SK-N-SH (cell line): Measurements from ENCODE around the gene SECISBP2L. TPM values are rescaled to one million over a fixed set of nuclear protein-coding genes. Genes with fewer than 3 reads are reported as not detected.

Experiments used
- CTCF ChIA-PET: fragments of 300-600, 350-600 bp; formaldehyde crosslinking; extraction: SDS; loops from one replicate; lab custom pipeline; 2021; lab: Yijun Ruan, JAX
- POLR2A ChIA-PET: fragments of 350-600 bp; sonication (Branson Sonifier 250); formaldehyde crosslinking; extraction: SDS; loops from one replicate; lab custom pipeline; 2020; ENCODE audit warnings: antibody characterized with exemption, inconsistent platforms; lab: Yijun Ruan, JAX
- DNase-seq: peaks from one replicate; pipeline ENCODE4 v3.0.0; 2012
- H2AFZ ChIP-seq: fragments of 200-600 bp; sonication (generic); 2 replicates; pipeline ENCODE4 v1.8.1; 2016; ENCODE audit warnings: antibody characterized with exemption, mild to moderate bottlenecking, low read depth
- H3F3A ChIP-seq: fragments of 200-600 bp; sonication (generic); replicated peaks from 2 replicates; pipeline ENCODE3; 2016; ENCODE audit warnings: antibody characterized with exemption, mild to moderate bottlenecking; ENCODE audit not compliant: insufficient read depth
- H3K27ac ChIP-seq, 2 experiments: fragments of 200-500 bp in 1 of 2; fragments of 200-600 bp in 1 of 2; sonication (Bioruptor generic) in 1 of 2; sonication (generic), shearing (Covaris generic) in 1 of 2; 2 replicates each; pipeline versions ENCODE4 v1.5.1 to v1.6.1; 2014 to 2016; ENCODE audit warnings: low read depth in 2 of 2, inconsistent platforms in 1 of 2, low read length in 1 of 2, mild to moderate bottlenecking in 1 of 2, mixed read lengths in 1 of 2
- H3K27me3 ChIP-seq: fragments of 200-600 bp; sonication (generic), shearing (Covaris generic); 2 replicates; pipeline ENCODE4 v1.6.1; 2016; ENCODE audit warnings: mixed run types; ENCODE audit not compliant: insufficient read depth
- H3K36me3 ChIP-seq, 2 experiments: fragments of 200-500 bp in 1 of 2; fragments of 200-600 bp in 1 of 2; sonication (Bioruptor generic) in 1 of 2; sonication (generic) in 1 of 2; replicated peaks in 1 of 2; 2 replicates each; pipeline versions ENCODE3 to v1.5.1; 2014 to 2016; ENCODE audit warnings: low read length in 1 of 2, mild to moderate bottlenecking in 1 of 2; ENCODE audit not compliant: insufficient read depth in 2 of 2, control insufficient read depth in 1 of 2
- H3K4me1 ChIP-seq, 2 experiments: fragments of 200-500 bp in 1 of 2; fragments of 200-600 bp in 1 of 2; sonication (Bioruptor generic) in 1 of 2; sonication (generic), shearing (Covaris generic) in 1 of 2; 2 replicates each; pipeline versions ENCODE4 v1.5.1 to v1.6.1; 2014 to 2016; ENCODE audit warnings: low read depth in 1 of 2, low read length in 1 of 2, mixed run types in 1 of 2; ENCODE audit not compliant: insufficient read depth in 2 of 2, control insufficient read depth in 1 of 2
- H3K4me2 ChIP-seq: fragments of 200-600 bp; sonication (generic), shearing (Covaris generic); 2 replicates; pipeline ENCODE4 v1.6.1; 2017; ENCODE audit warnings: mixed run types
- H3K4me3 ChIP-seq, 2 experiments: fragments of 200-500 bp in 1 of 2; fragments of 200-600 bp in 1 of 2; sonication (Bioruptor generic) in 1 of 2; sonication (generic), shearing (Covaris generic) in 1 of 2; 2 replicates each; pipeline versions ENCODE4 v1.5.1 to v1.8.1; 2014 to 2016; ENCODE audit warnings: low read depth in 2 of 2, inconsistent platforms in 1 of 2, low read length in 1 of 2, mild to moderate bottlenecking in 1 of 2, mixed read lengths in 1 of 2, moderate library complexity in 1 of 2
- H3K79me2 ChIP-seq: fragments of 200-600 bp; sonication (generic); 2 replicates; pipeline ENCODE4 v1.8.1; 2017; ENCODE audit warnings: mild to moderate bottlenecking; ENCODE audit not compliant: insufficient read depth
- H3K9ac ChIP-seq: fragments of 200-600 bp; sonication (generic); 2 replicates; pipeline ENCODE4 v1.6.1; 2017; ENCODE audit warnings: mixed run types
- H3K9me2 ChIP-seq: fragments of 200-600 bp; sonication (generic); 2 replicates; pipeline ENCODE4 v1.6.1; 2017; ENCODE audit warnings: mixed run types
- H3K9me3 ChIP-seq: fragments of 200-600 bp; sonication (generic); 2 replicates; pipeline ENCODE4 v1.6.1; 2017; ENCODE audit warnings: mixed run types, mild to moderate bottlenecking, moderate library complexity
- H4K20me1 ChIP-seq: fragments of 200-600 bp; sonication (generic); 2 replicates; pipeline ENCODE4 v1.6.1; 2017; ENCODE audit warnings: mild to moderate bottlenecking, mixed run types; ENCODE audit not compliant: insufficient read depth
- CTCF ChIP-seq: fragments of 200-600 bp; sonication (generic); IDR thresholded peaks from 2 replicates; pipeline ENCODE4 v1.6.1; 2017; ENCODE audit warnings: antibody characterized with exemption, mild to moderate bottlenecking, moderate library complexity
- ELF1 ChIP-seq: IDR thresholded peaks from 2 replicates; pipeline ENCODE4 v1.4.0; 2012
- EZH2phosphoT487 ChIP-seq: fragments of 200-600 bp; sonication (generic); IDR thresholded peaks from 2 replicates; pipeline ENCODE4 v1.6.1; 2017; ENCODE audit warnings: low read depth, mixed run types, mild to moderate bottlenecking, antibody characterized with exemption, moderate library complexity, borderline replicate concordance
- MEF2A ChIP-seq: IDR thresholded peaks from 2 replicates; pipeline ENCODE4 v1.4.0; 2012; ENCODE audit warnings: low read depth, borderline replicate concordance
- MXI1 ChIP-seq: IDR thresholded peaks from 2 replicates; pipeline ENCODE4 v1.6.1; 2012; ENCODE audit warnings: mild to moderate bottlenecking, low read depth, low read length, improper control_type of control experiment
- NFIC ChIP-seq: IDR thresholded peaks from 2 replicates; pipeline ENCODE4 v1.4.0; 2012; ENCODE audit warnings: borderline replicate concordance
- RAD21 ChIP-seq: IDR thresholded peaks from 2 replicates; pipeline ENCODE4 v1.6.1; 2012; ENCODE audit warnings: mild to moderate bottlenecking, low read length
- RFX5 ChIP-seq: IDR thresholded peaks from 2 replicates; pipeline ENCODE4 v1.6.1; 2012; ENCODE audit warnings: mild to moderate bottlenecking, improper control_type of control experiment, low read length
- RXRA ChIP-seq: IDR thresholded peaks from 2 replicates; pipeline ENCODE4 v1.4.0; 2012; ENCODE audit warnings: low read depth, mild to moderate bottlenecking, borderline replicate concordance
- SMC3 ChIP-seq: IDR thresholded peaks from 2 replicates; pipeline ENCODE4 v1.6.1; 2012; ENCODE audit warnings: low read depth, low read length, improper control_type of control experiment
- TCF12 ChIP-seq: IDR thresholded peaks from 2 replicates; pipeline ENCODE4 v1.4.0; 2012
- TEAD4 ChIP-seq: IDR thresholded peaks from 2 replicates; pipeline ENCODE4 v1.4.0; 2012; ENCODE audit warnings: mild to moderate bottlenecking, borderline replicate concordance; ENCODE audit not compliant: insufficient read depth
- USF1 ChIP-seq: IDR thresholded peaks from 2 replicates; pipeline ENCODE4 v1.4.0; 2012; ENCODE audit warnings: low read depth, borderline replicate concordance
- WGBS: methylation state at CpG from one replicate; pipeline ENCODE4 v1.1.6; 2017; ENCODE audit warnings: low lambda C conversion rate; 5-methylcytosine and 5-hydroxymethylcytosine counted together
- polyA plus RNA-seq, 3 experiments: library from polyadenylated mRNA; depleted of rRNA; stranded (reverse); fragments of >200 nt; gene quantifications; 2 replicates each; pipeline ENCODE4 v1.2.3, GENCODE V29; 2012
- TF ChIP-seq, protein P1 (sequence below): IDR thresholded peaks from 2 replicates; pipeline ENCODE4 v1.4.0; 2012; ENCODE audit warnings: low read depth
- TF ChIP-seq, protein P2 (sequence below): IDR thresholded peaks from 2 replicates; pipeline ENCODE4 v1.6.1; 2012; ENCODE audit warnings: mild to moderate bottlenecking, low read depth, low read length, moderate library complexity

Gene SECISBP2L
- polyA plus RNA-seq, 1 of the 3 experiments (the other 2 are of a cell fraction), result 6.0 TPM

DNA sequence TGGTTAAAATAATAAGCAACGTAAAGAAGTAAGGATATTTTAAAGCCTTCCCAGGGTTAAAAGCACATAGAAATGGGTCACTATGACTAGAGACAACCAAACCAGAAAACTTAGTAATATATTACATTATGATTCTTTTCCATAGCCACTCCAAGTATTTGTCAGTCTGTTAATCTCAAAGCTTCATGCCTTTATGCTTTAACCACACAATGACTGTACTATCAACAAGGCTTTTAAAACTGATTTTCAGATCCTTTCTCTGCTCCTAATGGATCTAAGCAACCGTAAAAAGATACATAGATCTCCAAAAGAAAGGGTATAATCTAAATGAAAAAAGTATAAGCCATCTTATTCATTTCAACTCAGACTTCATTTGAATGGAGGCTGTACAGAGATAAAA lies 14.4 kb downstream of the SECISBP2L start (continued):
- no peak for TF ChIP-seq CTCF
- no peak for TF ChIP-seq RXRA

GRCh38 chr15:49026700-49027099 lies 19.5 kb downstream of the SECISBP2L start:
- H3F3A ChIP-seq, result no peaks in the 10 kb centered on the region
- no peak for DNase-seq
- H2AFZ ChIP-seq, result no peak overlapping the region
- no peaks in the 10 kb centered on the region for H3K27me3 ChIP-seq
- WGBS, result 96% methylated on average over 1 of the region's 1 CpG
- POLR2A ChIA-PET, result no interaction called here
- H3K9me3 ChIP-seq, result no peaks in the 10 kb centered on the region
- no peak overlapping the region for H3K4me3 ChIP-seq
- H3K4me1 ChIP-seq, result no peaks in the 10 kb centered on the region
- no peak overlapping the region for H3K27ac ChIP-seq
- TF ChIP-seq EZH2phosphoT487 (no peak), RFX5 (no peak), RAD21 (no peak), TCF12 (no peak), TEAD4 (no peak), ELF1 (no peak)
- TF ChIP-seq, protein P1, sequence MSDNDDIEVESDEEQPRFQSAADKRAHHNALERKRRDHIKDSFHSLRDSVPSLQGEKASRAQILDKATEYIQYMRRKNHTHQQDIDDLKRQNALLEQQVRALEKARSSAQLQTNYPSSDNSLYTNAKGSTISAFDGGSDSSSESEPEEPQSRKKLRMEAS, result no peak
- peaks cover 10% of the 10 kb centered on the region; the same call in 1 of the 2 replicates for H3K79me2 ChIP-seq
- no peaks in the 10 kb centered on the region for H4K20me1 ChIP-seq
- H3K9me2 ChIP-seq, result no peaks in the 10 kb centered on the region
- CTCF ChIA-PET, result no interaction called here
- H3K36me3 ChIP-seq, result peaks cover 48 to 69% of the 10 kb centered on the region in 2 experiments
- H3K9ac ChIP-seq, result no peak overlapping the region
- no peak overlapping the region for H3K4me2 ChIP-seq

GRCh38 chr15:49024840-49025239 lies 21.4 kb downstream of the SECISBP2L start:
- Histone ChIP-seq H3K9me2 (no peaks in the 10 kb centered on the region), H3K27ac (no peak overlapping the region), H3K4me2 (no peak overlapping the region), H4K20me1 (no peaks in the 10 kb centered on the region), H3F3A (no peaks in the 10 kb centered on the region), H3K4me3 (no peak overlapping the region), H3K79me2 (peaks cover 6% of the 10 kb centered on the region; the same call in 1 of the 2 replicates), H3K36me3 (peaks cover 48 to 58% of the 10 kb centered on the region in 2 experiments), H3K27me3 (no peaks in the 10 kb centered on the region), H3K9me3 (no peaks in the 10 kb centered on the region), H2AFZ (no peak overlapping the region), H3K4me1 (no peaks in the 10 kb centered on the region), H3K9ac (no peak overlapping the region)
- 100% methylated on average over 1 of the region's 1 CpG for WGBS
- DNase-seq, result no peak
- TF ChIP-seq SMC3 (no peak), MEF2A (no peak), CTCF (no peak), MXI1 (no peak), USF1 (no peak), NFIC (no peak)
- TF ChIP-seq, protein P2, sequence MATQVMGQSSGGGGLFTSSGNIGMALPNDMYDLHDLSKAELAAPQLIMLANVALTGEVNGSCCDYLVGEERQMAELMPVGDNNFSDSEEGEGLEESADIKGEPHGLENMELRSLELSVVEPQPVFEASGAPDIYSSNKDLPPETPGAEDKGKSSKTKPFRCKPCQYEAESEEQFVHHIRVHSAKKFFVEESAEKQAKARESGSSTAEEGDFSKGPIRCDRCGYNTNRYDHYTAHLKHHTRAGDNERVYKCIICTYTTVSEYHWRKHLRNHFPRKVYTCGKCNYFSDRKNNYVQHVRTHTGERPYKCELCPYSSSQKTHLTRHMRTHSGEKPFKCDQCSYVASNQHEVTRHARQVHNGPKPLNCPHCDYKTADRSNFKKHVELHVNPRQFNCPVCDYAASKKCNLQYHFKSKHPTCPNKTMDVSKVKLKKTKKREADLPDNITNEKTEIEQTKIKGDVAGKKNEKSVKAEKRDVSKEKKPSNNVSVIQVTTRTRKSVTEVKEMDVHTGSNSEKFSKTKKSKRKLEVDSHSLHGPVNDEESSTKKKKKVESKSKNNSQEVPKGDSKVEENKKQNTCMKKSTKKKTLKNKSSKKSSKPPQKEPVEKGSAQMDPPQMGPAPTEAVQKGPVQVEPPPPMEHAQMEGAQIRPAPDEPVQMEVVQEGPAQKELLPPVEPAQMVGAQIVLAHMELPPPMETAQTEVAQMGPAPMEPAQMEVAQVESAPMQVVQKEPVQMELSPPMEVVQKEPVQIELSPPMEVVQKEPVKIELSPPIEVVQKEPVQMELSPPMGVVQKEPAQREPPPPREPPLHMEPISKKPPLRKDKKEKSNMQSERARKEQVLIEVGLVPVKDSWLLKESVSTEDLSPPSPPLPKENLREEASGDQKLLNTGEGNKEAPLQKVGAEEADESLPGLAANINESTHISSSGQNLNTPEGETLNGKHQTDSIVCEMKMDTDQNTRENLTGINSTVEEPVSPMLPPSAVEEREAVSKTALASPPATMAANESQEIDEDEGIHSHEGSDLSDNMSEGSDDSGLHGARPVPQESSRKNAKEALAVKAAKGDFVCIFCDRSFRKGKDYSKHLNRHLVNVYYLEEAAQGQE, result no peak
- ChIA-PET CTCF (no interaction called here), POLR2A (no interaction called here)
